PC-3 (cell line): Measurements from ENCODE around the gene TRAPPC2. TPM values are rescaled to one million over a fixed set of nuclear protein-coding genes. Genes with fewer than 3 reads are reported as not detected.

Experiments used
- ATAC-seq: fragments of 200-7000 bp; cut with Tn5 transposase; 2 replicates; pipeline ENCODE4 v1.9.1; 2020; ENCODE audit warnings: mild to moderate bottlenecking, moderate library complexity
- BruUV-seq: library from RNA; stranded (reverse); fragments of 400-500 nt; replicated peaks from 2 replicates; lab custom pipeline; 2021; lab: Mats Ljungman, UMichigan
- CTCF ChIA-PET: fragments of 300-600 bp; sonication (Branson Sonifier 250); formaldehyde crosslinking; loops from one replicate; lab custom pipeline; 2022; ENCODE audit warnings: antibody characterized with exemption; lab: Charles Lee
- POLR2A ChIA-PET: fragments of 300-600 bp; sonication (Branson Sonifier 250); formaldehyde crosslinking; loops from one replicate; lab custom pipeline; 2022; ENCODE audit warnings: antibody characterized with exemption; ENCODE audit not compliant: unreplicated experiment; lab: Charles Lee
- DNase-seq: peaks from one replicate; pipeline ENCODE4 v3.0.0-alpha.2; 2015
- H2AFZ ChIP-seq: fragments of 300-600 bp; sonication (generic); 2 replicates; pipeline ENCODE4 v1.6.0; 2016; ENCODE audit warnings: antibody characterized with exemption, low read length
- H3F3A ChIP-seq: fragments of 300-600 bp; sonication (generic); one replicate; pipeline ENCODE4 v1.6.0; 2017; ENCODE audit warnings: antibody characterized with exemption, low read length, control low read depth, mild to moderate bottlenecking; ENCODE audit not compliant: unreplicated experiment
- H3K27ac ChIP-seq: fragments of 300-600 bp; sonication (generic); 2 replicates; pipeline ENCODE4 v1.5.1; 2016; ENCODE audit warnings: mild to moderate bottlenecking, low read length
- H3K27me3 ChIP-seq: fragments of 300-600 bp; sonication (generic); 2 replicates; pipeline ENCODE4 v1.6.1; 2016; ENCODE audit warnings: low read length, mixed read lengths
- H3K36me3 ChIP-seq: fragments of 300-600 bp; sonication (generic); 2 replicates; pipeline ENCODE4 v1.6.1; 2016; ENCODE audit warnings: low read depth, mixed run types, low read length, mixed read lengths
- H3K4me1 ChIP-seq: fragments of 300-600 bp; sonication (generic); 2 replicates; pipeline ENCODE4 v1.5.1; 2016; ENCODE audit warnings: low read length; ENCODE audit not compliant: insufficient read depth
- H3K4me2 ChIP-seq: fragments of 300-600 bp; sonication (generic); 2 replicates; pipeline ENCODE4 v1.6.0; 2016; ENCODE audit warnings: low read length
- H3K4me3 ChIP-seq: fragments of 300-600 bp; sonication (generic); 2 replicates; pipeline ENCODE4 v1.5.1; 2016; ENCODE audit warnings: mild to moderate bottlenecking, low read length, mixed read lengths
- H3K79me2 ChIP-seq: fragments of 300-600 bp; sonication (generic); 2 replicates; pipeline ENCODE4 v1.6.1; 2017; ENCODE audit warnings: low read length, mixed read lengths
- H3K9ac ChIP-seq: fragments of 300-600 bp; sonication (generic); 2 replicates; pipeline ENCODE4 v1.6.0; 2016; ENCODE audit warnings: mild to moderate bottlenecking, low read length
- H3K9me2 ChIP-seq: fragments of 300-600 bp; sonication (generic); replicated peaks from 2 replicates; pipeline ENCODE4 v1.6.1; 2016; ENCODE audit warnings: mixed run types, low read length, mixed read lengths
- H3K9me3 ChIP-seq: fragments of 300-600 bp; sonication (generic); 2 replicates; pipeline ENCODE4 v1.6.1; 2016; ENCODE audit warnings: low read length, mixed read lengths
- H4K20me1 ChIP-seq: fragments of 300-600 bp; sonication (generic); 2 replicates; pipeline ENCODE4 v1.6.1; 2016; ENCODE audit warnings: low read length, mixed read lengths
- CTCF ChIP-seq: fragments of 300-600 bp; sonication (generic); conservative IDR thresholded peaks from 2 replicates; pipeline ENCODE4 v1.5.1; 2017; ENCODE audit warnings: antibody characterized with exemption, low read depth, mild to moderate bottlenecking, low read length
- EZH2 ChIP-seq: fragments of 300-600 bp; sonication (generic); IDR thresholded peaks from one replicate; pipeline ENCODE4 v1.6.1; 2017; ENCODE audit warnings: antibody characterized with exemption, mild to moderate bottlenecking, low read length; ENCODE audit not compliant: unreplicated experiment
- EZH2phosphoT487 ChIP-seq: fragments of 300-600 bp; sonication (generic); IDR thresholded peaks from 2 replicates; pipeline ENCODE4 v1.6.1; 2018; ENCODE audit warnings: mild to moderate bottlenecking, antibody characterized with exemption, low read length, borderline replicate concordance
- intact Hi-C: fragments of 100-400 bp; cut with micrococcal nuclease; formaldehyde crosslinking; loops from 2 replicates; pipeline ENCODE4 v1.9.0; 2023
- total RNA-seq: library from RNA; depleted of rRNA; stranded (reverse); fragments of >200 nt; gene quantifications from 2 replicates; pipeline ENCODE4 v1.2.3, GENCODE V29; 2014

TRAPPC2 gene
- total RNA-seq, 1 experiment from 2014 or later, result 7.9 TPM

- CTCF ChIA-PET, result no interaction called here
- no peak overlapping the region for H3K4me2 ChIP-seq
- H3K36me3 ChIP-seq, result peaks cover 35% of the 10 kb centered on the region
- intact Hi-C loops, result loop anchor here (10.0 kb wide), 1 partner anchor 178 kb away; no protein-coding TSS in a partner anchor
- peaks cover 7% of the 10 kb centered on the region; the same call in 1 of the 2 replicates for H3K79me2 ChIP-seq
- BruUV-seq, result no TSS peak
- POLR2A ChIA-PET, result no interaction called here
- H3K9me3 ChIP-seq, result no peaks in the 10 kb centered on the region
- peaks cover 16% of the 10 kb centered on the region for H3K4me1 ChIP-seq
- no peaks in the 10 kb centered on the region for H3F3A ChIP-seq
- H3K27ac ChIP-seq, result no peak overlapping the region
- TF ChIP-seq CTCF (no peak), EZH2phosphoT487 (no peak), EZH2 (no peak)
- no peaks in the 10 kb centered on the region for H3K27me3 ChIP-seq
- DNase-seq (no peak), ATAC-seq (no peak)
- no peaks in the 10 kb centered on the region for H3K9me2 ChIP-seq
- H4K20me1 ChIP-seq, result no peaks in the 10 kb centered on the region
- no peak overlapping the region for H2AFZ ChIP-seq
- no peak overlapping the region for H3K4me3 ChIP-seq
- H3K9ac ChIP-seq, result no peak overlapping the region
Measured at GRCh38 chrX:13756381-13756780, 22.0 kb upstream of the TRAPPC2 start.

DNA sequence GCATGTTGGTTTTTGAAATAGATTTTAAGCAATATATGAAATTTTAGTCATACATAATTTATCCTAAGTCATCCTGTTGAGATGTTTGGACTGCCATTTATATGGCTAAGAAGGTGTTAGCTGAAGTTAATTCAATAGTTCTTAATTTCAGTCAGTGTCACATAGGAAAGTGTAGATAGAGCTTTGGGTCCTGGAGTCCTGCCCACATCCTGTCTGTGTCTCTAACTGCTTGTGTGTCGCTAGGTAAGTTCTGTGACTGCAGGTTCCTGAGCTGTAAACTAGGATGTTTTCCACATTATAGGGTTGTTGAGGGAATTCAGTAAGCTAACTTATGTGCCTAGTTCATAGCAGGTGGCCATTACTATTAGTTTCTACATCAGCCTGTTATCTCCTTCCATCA is 20.8 kb upstream of the TRAPPC2 start:
- Histone ChIP-seq H3K9me2 (no peaks in the 10 kb centered on the region), H2AFZ (no peak overlapping the region), H3K9me3 (no peaks in the 10 kb centered on the region), H3F3A (no peaks in the 10 kb centered on the region), H3K9ac (no peak overlapping the region), H3K27ac (no peak overlapping the region), H3K4me1 (peaks cover 22% of the 10 kb centered on the region), H3K4me2 (no peak overlapping the region), H3K27me3 (no peaks in the 10 kb centered on the region), H3K36me3 (peaks cover 37% of the 10 kb centered on the region), H4K20me1 (no peaks in the 10 kb centered on the region), H3K4me3 (no peak overlapping the region), H3K79me2 (peaks cover 7% of the 10 kb centered on the region; the same call in 1 of the 2 replicates)
- no TSS peak for BruUV-seq
- POLR2A ChIA-PET, result no interaction called here
- TF ChIP-seq EZH2, result no peak
- no peak for TF ChIP-seq CTCF
- CTCF ChIA-PET, result no interaction called here
- ATAC-seq (no peak), DNase-seq (no peak)
- intact Hi-C loops, result loop anchor here (10.0 kb wide), 1 partner anchor 180 kb away; no protein-coding TSS in a partner anchor

- Histone ChIP-seq H4K20me1 (no peaks in the 10 kb centered on the region), H3K9me2 (no peaks in the 10 kb centered on the region), H3K9ac (no peak overlapping the region), H3K27ac (no peak overlapping the region), H3K4me2 (no peak overlapping the region), H3K4me3 (no peak overlapping the region), H3K4me1 (peaks cover 22% of the 10 kb centered on the region), H3F3A (no peaks in the 10 kb centered on the region), H2AFZ (no peak overlapping the region), H3K36me3 (peaks cover 37% of the 10 kb centered on the region), H3K79me2 (peaks cover 7% of the 10 kb centered on the region; the same call in 1 of the 2 replicates), H3K9me3 (no peaks in the 10 kb centered on the region), H3K27me3 (no peaks in the 10 kb centered on the region)
- no peak for ATAC-seq
- ChIA-PET CTCF (no interaction called here), POLR2A (no interaction called here)
- TF ChIP-seq EZH2, result no peak
- DNase-seq, result no peak
- intact Hi-C loops, result loop anchor here (10.0 kb wide), 1 partner anchor 180 kb away; no protein-coding TSS in a partner anchor
- no TSS peak for BruUV-seq
Measured at GRCh38 chrX:13754765-13755164, 20.3 kb upstream of the TRAPPC2 start.
